ENCODE data around the gene IQSEC1.

Gene IQSEC1

DNA sequence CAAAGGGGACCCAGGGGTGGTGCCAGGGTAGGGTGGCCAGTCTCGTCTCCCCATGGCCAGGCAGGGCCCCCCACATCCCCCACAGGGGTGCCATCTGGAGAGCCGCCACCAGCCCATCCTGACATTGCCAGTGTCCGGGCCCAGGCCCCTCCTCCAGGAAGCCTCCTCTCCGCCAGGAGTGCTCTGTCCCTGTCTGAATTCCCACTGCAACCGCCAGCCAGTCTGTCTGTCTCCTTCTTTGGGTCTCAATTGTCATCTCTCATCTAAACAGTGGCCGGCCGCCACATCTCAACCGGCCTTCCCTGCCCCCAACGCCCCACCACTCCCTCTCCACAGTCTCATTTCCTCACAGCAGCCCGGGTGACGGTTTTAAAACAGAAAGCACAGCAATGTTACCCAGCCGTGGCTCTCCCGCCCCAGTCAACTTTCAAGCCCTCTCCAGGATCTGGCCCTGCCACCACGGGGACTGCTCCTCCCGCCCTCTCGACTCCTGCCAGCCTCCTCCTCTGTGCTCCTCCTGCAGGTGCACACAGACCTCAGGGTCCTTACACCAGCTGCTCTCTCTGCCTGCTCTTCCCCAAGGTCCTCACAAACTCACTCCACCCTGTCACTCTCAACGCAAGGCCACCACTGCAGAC lies 57.0 kb downstream of the IQSEC1 start:
- DNase-seq (ENCODE audit: low read depth in 2 of 2) = peak in 1 of 2 experiments; percentile 41

DNA sequence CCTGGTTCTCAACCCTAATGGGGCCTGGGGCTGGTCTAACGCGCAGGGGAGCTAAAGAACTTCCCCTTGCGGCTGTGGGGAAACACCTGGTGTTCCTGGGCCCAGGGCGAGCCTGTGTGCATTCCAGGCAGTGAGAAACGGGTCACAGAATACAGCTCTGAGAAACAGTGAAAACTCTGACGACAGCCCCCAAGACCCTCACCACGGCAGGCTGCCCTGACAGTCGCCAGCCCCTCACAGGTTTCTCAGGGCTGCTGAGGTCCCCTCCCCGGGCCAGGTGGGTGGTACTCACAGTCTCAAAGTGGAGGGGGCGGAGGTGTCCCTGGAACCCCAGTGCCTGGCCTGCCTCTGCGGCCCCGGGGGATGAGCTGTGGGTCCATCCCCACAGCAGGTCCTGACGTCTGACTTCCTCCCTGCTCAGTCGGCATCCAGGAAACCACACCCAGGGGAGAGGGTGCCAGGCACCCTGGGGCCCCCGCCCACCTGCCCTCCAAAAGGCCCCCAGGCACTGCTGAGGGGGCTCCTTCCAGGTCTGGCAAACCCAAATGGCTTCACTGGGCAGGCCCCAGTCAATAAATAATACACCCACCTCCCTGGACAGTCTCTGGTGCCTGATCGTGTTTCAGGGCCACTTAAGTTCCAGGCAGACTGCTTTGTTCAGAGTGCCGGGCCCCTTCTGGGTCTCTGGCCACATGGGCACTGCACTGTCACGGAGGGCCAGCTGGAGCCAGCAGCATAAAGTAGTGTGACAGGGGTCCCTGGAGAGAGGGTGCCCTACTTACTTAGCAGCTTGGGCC lies 57.7 kb downstream of the IQSEC1 start:
- peak in 1 of 2 experiments; percentile 46 for DNase-seq (ENCODE audit: low read depth in 2 of 2)

- DNase-seq (ENCODE audit: low read depth in 2 of 2) = no peak
Measured at GRCh38 chr3:13014755-13015285, 58.4 kb downstream of the IQSEC1 start.

DNA sequence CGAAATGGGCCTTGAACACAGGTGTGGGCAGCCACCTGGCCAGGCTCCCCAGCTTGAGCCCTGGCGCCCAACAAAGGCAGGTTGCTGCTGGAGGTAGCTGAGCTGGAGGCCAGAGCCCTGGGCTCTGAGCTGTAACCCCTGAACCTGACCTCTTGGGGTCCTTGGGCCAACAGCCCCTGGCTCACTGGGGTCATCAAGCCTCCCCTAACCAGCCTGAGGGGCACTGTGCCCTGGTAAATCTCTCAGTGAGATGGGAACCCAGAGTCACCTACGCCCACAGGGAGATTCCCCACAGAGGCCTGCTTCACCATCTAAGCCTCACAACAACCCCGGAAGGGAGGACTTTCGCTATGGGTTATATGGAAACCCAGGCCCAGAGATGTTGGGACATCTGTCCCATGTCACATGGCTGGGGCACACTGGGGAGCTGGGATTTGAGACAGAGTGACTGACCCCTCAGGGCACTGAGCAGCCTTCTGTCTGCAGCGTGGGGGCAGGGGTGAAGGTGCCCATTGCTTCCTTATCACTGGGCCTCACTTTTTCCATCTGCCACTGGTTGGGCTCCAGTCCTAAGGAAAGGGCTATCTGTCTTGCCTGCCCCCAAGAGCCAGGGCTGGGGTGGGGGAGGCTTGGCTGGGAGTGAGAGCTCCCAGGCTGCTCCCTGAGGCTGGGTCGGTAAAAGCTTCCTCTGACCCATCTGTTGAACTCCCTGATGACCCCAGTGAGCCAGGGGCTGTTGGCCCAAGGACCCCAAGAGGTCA lies 59.1 kb downstream of the IQSEC1 start:
- DNase-seq (ENCODE audit: low read depth in 2 of 2) = peak in 1 of 2 experiments; percentile 44

DNA sequence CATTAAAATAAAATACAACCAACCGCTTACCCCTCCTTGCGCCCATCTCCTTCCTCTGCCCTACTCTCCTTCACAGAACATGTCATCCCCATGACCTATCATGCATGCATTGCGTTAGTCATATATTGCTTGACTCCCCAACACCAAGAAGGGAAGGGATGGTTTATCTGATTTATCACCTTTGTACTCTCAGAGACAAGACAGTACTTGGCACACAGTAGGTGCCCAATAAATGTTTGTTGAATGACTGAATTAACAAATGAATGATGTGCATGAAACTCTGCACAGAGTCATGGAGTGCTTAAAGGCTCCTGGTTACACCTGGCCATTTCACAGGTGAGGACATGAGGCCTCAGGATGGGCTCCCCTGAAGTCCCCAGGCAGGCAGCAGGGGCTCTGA lies 59.7 kb downstream of the IQSEC1 start:
- no peak for DNase-seq (ENCODE audit: low read depth in 2 of 2)

- no peak for DNase-seq (ENCODE audit: low read depth in 2 of 2)
Measured at GRCh38 chr3:13013151-13013561, 60.1 kb downstream of the IQSEC1 start.

DNA sequence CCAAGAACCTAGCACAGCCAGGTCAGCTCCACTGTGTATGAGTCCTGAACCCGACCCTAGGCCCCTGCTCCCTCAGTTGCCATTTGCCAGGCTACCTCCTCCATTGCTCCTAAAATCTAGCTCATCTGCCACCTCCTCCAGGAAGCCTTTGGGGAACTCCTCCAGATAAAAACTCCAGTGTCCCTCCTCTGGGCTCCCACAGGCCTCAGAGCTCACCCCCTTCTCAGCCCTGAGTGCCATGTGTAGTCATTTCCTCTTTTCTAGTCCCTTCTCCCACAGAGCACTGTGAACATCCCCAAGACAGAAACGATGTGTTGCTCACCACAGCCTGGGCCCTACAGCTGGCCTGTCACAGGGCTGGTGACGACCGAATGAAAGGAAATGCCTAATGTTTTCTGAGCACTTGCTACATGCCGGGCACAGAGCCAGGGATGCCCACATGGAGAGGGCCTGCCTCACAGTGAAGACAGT lies 61.0 kb downstream of the IQSEC1 start:
- DNase-seq (ENCODE audit: low read depth in 2 of 2) = peak in 1 of 2 experiments; percentile 48

DNA sequence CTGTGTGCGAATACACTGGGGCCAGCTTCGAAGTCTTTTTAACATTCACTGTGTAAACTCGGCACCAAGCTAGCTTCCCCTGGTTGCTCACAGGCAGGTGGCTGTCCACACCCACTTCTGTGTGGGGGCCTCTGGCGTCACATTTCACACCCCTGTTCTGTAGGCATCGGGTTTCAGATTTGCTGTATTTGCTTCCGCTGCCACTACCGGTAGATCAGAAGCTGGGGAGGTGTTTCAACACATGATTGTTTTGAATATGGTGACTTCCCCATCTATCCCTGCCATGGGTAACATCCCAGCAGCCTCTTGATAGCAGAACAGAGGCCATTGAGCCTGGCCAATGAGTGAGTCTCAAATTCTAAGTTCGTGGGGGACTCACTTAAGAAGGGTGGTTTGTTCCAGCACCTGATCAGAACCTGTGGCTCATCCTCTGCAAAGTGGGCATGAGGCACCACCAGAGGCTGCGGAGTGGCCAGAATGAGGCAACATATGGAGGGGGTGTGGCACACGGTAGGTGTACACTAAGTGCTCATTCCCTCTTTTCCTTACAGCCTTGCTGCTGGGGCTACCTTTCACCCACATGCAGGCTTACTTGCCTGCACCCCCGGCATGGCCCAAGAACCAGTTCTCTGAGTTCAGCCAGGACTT lies 61.5 kb downstream of the IQSEC1 start:
- peak; percentile 68 to 79 for DNase-seq (ENCODE audit: low read depth in 2 of 2)

DNA sequence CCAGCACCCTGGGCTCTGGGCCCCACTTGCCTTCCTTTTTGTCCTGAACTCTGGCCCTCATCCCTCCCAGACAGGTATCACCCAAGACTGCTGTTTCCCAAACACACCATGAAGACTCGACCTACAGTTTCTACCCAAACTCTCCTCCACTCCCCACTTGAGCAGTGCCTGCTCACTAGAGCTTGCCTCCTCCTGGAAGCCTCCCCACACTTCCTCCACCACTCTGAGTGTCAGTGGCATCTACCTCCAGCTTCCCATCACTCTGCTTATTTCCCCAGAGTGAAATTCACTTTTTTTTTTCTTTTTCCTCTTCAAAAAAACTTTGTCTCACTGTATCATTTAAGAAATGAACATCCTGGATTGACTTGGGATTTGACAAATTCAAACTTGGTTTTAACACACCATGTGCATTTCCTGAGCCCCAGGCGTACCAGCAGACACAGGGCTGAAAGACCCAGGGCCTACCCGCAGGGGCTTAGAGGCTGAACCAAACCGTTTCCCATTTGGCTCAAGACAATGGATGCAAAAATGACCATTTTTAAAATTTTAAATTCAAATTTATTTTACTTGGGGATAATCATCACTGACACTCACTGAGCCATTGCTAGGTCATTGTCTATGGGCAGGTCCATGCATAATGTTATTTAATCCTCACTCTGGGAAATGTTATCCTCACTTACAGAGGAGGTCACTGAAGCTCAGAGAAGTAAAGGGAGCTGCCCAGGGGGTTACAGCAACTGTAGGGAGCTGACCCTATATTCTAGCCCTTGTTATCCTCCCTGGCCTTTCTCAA lies 62.3 kb downstream of the IQSEC1 start:
- no peak for DNase-seq (ENCODE audit: low read depth in 2 of 2)

- DNase-seq (ENCODE audit: low read depth in 2 of 2) = no peak
Measured at GRCh38 chr3:13009946-13010315, 63.3 kb downstream of the IQSEC1 start.

- peak in 1 of 2 experiments; percentile 51 for DNase-seq (ENCODE audit: low read depth in 2 of 2)
Measured at GRCh38 chr3:13009132-13009945, 63.9 kb downstream of the IQSEC1 start.

- no peak for DNase-seq (ENCODE audit: low read depth in 2 of 2)
Measured at GRCh38 chr3:13008155-13008995, 64.9 kb downstream of the IQSEC1 start.

GRCh38 chr3:13007251-13007941 lies 65.8 kb downstream of the IQSEC1 start:
- no peak for DNase-seq (ENCODE audit: low read depth in 2 of 2)

DNA sequence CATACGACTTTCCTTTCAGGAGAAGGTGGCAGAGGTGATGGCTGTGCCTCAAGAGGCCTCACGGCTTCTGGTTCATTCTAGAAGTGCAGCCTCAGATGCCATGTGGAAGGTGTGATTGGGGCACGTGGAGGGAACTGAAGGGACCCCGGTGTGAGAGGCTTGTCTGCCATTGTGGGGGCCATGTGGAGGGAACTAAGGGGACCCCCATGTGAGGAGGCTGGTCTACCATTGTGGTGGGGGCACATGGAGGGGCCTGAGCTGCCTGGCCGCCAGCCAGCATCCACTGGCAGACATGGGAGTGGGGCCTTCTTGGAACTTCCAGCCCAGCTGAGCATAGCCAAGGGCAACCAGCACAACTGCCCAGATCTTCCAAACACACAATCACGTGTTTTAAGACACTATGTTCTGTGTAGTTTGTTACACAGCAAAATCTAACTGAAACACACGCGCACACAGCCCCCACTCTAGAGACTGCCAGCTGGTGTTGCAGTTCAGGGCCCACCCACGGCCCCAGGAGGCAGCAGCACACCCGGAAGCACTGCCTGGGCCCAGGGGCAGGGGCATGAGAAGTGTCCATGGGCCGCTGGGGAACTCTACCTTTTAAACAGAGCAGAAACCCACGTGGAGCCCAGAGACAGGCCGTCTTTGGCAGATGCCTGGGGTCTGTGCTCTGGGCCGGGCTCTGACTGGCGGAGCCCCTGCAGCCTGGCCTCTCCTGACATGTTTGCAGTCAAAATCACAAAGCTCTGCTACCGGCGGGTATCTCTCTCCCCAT lies 66.8 kb downstream of the IQSEC1 start:
- no peak for DNase-seq (ENCODE audit: low read depth in 2 of 2)

DNA sequence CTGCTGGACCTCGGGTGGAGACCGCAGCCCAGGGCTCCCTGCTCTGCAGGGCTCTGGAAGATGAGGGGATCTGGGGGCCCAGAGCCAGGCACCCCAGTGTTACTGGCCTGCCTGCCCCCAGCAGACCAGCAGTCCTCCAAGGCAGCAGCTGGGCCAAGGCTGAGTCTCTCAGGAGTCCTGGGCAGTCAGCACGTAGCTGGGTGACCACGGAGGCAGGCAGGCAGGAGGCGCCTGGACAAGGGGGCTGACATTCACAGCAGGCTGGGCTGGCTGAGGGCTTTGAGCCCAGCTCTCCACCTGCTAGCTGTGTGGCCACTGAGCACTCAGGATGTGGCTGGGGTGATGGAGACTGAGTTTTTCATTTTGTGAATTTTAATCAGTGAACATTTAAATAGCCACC lies 67.9 kb downstream of the IQSEC1 start:
- no peak for DNase-seq (ENCODE audit: low read depth in 2 of 2)

DNA sequence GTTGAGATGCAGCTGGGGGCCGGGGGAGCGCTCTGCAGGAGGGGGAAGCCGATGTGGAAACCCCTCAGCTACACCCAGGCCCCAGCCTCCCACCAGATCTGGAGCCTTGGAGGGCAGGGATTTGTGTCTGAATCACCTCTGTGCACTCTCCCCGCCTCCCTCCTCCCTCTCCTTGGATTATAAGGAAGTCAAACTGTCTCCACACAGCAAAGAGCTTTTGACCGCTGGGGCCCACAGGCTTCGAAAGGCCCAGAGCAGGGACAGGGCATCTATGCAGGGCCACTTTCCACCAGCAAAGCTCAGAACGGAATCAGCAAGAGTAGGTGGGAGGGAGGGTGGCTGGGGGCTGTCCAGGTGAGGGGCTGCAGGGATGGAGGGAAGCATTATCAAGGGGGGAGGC lies 68.9 kb downstream of the IQSEC1 start:
- no peak for DNase-seq (ENCODE audit: low read depth in 2 of 2)

GRCh38 chr3:13003608-13004007 lies 69.6 kb downstream of the IQSEC1 start:
- no peak for DNase-seq (ENCODE audit: low read depth in 2 of 2)

All from stimulated activated CD4-positive, alpha-beta T cell treated with anti-CD3 and anti-CD28 coated beads, Interleukin-12 subunit alpha, Interleukin-12 subunit beta, amount 100 ng/mL, for 24 hours (primary cell).